Liver (tissue), 2 donors: ENCODE results near the gene ANKLE1.

Experiments
- TF ChIP-seq, protein P1 (sequence below): fragments of 150-350 bp; IDR thresholded peaks from 2 replicates; pipeline ENCODE4 v1.5.1; 2017; ENCODE audit warnings: improper control_type of control experiment, low read depth, low read length; ENCODE audit not compliant: missing input control
- TF ChIP-seq, protein P2 (sequence below): IDR thresholded peaks from 2 replicates; pipeline ENCODE4 v1.6.1; 2016; ENCODE audit warnings: antibody characterized with exemption, mild to moderate bottlenecking
- donor health status: healthy.

DNA sequence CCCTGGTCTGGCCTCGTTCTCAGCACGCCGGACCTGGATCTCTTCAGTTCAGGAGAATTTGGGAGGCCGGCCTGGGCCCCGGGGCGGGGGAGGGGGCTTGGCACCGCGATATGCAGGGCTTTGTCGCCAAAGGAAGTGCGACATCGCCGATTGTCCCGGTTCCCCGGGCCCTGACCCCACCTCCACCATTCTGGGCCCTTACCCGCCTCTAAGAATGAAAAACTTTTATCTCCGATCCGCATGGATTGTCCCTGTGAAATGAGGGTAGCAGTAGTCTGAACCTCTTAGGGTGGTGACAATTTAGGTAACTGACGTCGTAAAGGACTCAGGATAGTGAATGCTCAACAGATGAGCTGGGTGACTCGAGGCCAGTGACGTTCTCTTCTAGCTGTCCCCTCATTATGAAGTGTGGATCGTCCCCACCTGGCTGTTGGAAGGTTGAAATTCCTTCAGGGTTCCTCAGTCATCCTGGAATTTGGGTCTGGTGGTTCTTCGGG, 28.3 kb downstream of the ANKLE1 start:
- TF ChIP-seq, protein P1, sequence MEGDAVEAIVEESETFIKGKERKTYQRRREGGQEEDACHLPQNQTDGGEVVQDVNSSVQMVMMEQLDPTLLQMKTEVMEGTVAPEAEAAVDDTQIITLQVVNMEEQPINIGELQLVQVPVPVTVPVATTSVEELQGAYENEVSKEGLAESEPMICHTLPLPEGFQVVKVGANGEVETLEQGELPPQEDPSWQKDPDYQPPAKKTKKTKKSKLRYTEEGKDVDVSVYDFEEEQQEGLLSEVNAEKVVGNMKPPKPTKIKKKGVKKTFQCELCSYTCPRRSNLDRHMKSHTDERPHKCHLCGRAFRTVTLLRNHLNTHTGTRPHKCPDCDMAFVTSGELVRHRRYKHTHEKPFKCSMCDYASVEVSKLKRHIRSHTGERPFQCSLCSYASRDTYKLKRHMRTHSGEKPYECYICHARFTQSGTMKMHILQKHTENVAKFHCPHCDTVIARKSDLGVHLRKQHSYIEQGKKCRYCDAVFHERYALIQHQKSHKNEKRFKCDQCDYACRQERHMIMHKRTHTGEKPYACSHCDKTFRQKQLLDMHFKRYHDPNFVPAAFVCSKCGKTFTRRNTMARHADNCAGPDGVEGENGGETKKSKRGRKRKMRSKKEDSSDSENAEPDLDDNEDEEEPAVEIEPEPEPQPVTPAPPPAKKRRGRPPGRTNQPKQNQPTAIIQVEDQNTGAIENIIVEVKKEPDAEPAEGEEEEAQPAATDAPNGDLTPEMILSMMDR = no peak
- TF ChIP-seq, protein P2, sequence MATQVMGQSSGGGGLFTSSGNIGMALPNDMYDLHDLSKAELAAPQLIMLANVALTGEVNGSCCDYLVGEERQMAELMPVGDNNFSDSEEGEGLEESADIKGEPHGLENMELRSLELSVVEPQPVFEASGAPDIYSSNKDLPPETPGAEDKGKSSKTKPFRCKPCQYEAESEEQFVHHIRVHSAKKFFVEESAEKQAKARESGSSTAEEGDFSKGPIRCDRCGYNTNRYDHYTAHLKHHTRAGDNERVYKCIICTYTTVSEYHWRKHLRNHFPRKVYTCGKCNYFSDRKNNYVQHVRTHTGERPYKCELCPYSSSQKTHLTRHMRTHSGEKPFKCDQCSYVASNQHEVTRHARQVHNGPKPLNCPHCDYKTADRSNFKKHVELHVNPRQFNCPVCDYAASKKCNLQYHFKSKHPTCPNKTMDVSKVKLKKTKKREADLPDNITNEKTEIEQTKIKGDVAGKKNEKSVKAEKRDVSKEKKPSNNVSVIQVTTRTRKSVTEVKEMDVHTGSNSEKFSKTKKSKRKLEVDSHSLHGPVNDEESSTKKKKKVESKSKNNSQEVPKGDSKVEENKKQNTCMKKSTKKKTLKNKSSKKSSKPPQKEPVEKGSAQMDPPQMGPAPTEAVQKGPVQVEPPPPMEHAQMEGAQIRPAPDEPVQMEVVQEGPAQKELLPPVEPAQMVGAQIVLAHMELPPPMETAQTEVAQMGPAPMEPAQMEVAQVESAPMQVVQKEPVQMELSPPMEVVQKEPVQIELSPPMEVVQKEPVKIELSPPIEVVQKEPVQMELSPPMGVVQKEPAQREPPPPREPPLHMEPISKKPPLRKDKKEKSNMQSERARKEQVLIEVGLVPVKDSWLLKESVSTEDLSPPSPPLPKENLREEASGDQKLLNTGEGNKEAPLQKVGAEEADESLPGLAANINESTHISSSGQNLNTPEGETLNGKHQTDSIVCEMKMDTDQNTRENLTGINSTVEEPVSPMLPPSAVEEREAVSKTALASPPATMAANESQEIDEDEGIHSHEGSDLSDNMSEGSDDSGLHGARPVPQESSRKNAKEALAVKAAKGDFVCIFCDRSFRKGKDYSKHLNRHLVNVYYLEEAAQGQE = no peak
